Activated effector memory CD4-positive, alpha-beta T cell treated with Interleukin-2 at 50 U/mL for 16 hours (primary cell): ENCODE measurements around the gene TPRX2.
"Not testable (repeated sequence)": the region's sequence is repeated elsewhere in the genome, so short reads cannot be mapped to it uniquely, and the experiment has no call there.

Source experiments
- DNase-seq: peaks from one replicate; pipeline ENCODE4 v3.0.0-alpha.2; 2020

The TPRX2 gene

DNA sequence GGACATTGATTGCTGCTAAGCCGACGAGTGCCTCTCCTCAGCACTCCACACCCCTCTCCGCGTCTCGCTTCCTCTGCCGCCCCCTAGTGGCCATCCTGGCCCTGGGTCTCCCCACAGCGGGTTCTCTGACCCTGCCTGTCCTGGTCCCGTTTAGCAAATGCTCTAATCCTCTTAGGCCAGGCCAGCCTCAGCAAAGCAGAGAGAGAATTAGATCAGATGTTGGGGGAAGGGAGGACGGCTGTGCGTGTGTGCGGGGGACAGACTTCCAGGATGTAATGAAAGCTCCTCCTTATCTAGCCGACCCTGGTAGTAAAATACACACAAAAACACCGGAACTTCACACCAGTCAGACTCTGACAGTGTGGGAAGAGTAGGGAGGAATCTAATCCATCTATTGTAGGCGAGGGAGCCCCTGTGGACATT is 4.5 kb downstream of the TPRX2 start:
- DNase-seq = peak; percentile 66

DNA sequence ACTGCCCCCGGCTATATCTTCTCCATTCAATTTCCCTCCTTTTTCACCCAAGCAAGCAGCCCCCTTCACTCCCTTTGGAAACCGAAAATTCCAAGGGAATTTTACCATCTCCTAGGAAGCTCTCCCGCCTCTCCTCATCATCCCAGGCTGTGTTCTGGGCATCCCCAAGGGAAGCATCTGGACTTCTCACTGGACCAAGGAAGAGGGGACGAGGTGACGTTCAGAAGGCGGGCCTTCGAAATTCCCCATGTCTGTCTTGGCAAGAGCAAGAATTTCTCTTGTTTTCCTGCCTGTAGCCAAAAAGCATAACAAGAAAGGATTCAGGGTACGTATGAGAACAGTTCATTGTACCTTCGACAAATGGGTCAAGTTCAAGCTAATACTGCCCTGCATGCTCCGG is 6.1 kb downstream of the TPRX2 start:
- no peak for DNase-seq

DNA sequence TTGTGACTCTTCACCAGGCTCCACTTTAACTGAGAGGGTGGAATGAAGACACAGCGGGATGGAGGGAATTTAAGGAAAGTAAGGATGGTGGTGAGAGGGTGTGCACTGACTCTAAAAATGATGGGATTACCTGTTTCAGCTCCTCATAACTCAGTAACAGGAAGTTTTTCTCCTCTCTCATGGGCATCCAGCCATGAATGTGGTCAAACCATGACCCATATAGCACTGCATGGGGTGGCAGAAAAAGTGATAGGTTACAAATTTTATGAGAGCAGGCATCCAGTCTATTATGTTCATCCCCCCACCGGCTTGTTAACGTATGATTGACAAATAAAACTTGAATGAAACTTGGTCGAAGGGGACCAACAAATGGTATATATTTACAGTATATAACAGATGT is 19.9 kb downstream of the TPRX2 start:
- DNase-seq = no peak

DNA sequence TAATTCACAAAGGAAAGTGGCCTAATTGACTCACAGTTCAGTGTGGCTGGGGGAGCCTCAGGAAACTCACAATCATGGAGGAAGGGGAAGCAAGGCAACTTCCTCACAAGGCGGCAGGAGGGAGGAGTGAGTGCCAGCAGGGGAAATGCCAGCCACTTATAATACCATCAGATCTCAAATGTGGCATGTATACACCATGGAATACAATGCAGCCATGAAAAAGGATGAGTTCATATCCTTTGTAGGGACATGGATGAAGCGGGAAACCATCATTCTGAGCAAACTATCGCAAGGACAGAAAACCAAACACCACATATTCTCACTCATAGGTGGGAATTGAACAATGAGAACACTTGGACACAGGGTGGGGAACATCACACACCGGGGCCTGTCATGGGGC is 20.4 kb downstream of the TPRX2 start:
- DNase-seq = not testable (repeated sequence)

DNA sequence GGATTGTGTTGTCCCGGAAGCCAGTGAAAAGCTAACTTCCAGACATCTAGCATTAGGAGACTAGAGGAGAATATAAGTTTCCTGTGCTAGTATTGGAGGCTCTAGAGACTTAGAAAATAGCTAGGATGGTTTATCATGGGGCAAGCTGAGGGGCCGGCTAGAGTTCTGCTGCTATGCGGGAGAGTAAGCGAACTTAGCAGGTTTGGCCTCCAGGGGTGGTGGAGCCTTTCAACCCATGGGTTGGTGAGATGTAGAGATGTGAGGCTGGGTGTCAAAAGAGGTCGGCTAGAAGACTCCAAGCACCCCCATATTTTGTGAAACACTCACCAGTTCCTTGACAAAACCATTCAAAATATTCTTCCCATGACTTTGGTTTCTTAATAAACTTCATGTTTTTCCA is 22.7 kb downstream of the TPRX2 start:
- no peak for DNase-seq

DNA sequence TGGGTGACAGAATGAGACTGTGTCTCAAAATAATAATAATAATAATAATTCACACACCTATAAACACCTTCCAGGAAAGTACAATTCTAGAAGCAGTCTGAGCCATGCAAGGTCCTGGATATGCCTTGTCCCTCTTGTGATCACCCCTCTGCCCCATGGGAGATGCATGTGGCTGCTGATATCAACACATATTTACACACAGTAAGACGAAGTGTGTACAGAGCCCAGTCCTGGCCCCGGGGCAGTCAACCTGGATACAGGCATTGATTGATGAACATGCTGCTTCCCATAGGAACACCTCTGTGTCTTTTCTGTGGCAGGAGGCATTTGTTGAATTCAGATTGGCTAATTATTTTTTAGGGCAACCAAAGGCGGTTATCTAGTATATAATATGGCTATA is 23.9 kb downstream of the TPRX2 start:
- no peak for DNase-seq

DNA sequence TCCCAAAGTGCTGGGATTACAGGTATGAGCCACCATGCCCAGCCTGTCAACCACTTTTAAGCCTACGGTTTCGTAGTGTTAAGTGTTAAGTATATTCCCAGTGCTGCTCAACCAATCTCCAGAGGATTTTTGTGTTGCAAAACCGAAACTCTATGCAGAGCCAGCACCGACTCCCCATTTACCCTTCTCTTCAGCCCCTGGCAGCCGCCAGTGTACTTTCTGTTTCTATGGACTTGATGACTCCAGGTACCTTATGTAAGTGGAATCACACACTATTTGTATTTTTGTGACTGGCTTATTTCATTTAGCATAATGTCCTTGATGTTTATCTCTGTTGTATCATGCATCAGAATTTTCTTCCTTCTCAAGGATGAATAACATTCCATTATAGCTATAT is 26.0 kb downstream of the TPRX2 start:
- DNase-seq = no peak

DNA sequence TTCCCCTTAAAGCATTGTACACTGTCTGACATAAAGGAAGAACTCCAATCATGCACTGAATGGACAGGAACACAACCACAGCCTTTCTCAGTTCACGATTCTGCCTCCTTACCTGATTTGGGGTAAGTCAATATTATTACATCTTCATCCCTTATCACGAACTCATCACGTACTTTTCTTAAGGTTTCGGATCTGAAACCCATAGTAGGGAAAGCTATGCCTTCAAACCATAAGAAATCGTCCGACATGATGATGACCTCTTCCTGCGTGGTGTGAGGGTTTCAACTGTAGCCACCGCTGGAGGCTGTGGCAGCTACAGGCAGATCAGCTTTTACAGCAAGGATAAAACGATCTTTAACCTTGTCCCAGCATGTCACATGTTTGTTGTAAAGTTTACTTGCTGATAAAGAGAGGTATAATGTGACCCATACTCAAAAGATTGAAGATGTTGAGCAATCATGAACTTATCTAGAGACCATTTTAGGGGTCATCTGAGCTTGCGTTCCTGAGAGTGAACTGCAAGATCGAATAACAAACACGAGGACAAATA is 27.1 kb downstream of the TPRX2 start, which contains the start of gene SULT2A1:
Gene SULT2A1 (minus strand): TSS at position 306 of the 550 bp plus-strand sequence. CDS start 58 bp downstream, at position 248.
- DNase-seq = no peak

DNA sequence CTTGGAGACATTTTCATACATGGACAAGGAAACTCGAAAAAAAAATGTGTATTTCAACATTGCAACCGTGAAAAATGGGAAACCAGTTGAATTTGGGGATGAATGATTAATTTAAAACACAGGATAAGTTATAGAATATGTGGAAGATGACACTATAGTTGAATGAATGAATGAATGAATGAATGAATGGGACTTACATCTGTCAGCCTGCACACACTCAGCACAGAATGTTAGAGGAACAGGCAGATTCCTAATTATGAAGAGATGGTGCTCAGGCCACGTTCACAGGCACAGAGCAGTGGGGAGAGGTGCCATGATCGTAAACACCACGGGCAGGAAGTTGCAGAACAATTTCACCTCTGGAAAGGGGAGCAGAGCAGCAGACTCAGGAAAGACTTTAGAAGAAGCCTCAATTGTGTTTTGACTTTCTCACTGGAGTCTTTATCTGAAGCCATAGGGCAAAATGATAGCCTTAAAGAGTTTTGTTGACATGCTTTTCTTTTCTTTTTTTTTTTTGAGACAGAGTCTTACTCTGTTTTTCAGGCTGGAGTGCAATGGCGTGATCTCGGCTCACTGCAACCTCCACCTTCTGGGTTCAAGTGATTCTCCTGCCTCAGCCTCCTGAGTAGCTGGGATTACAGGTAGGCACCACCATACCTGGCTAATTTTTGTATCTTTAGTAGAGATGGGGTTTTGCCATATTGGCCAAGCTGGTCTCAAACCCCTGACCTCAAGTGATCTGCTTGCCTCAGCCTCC is 32.0 kb downstream of the TPRX2 start:
- no peak for DNase-seq

DNA sequence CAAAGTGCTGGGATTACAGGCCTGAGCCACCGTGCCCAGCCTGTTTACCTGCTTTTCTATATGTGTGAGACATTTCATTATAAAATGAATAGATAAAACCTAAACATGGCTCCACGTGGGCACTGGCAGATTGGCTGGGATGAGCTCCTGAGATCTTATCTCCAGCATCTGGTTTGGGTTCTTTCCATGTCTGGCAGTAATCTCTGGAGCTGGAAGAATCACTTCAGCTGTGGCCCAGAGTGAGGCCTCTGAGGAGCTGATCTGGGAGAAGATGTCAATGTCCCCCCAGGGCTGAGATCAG is 32.5 kb downstream of the TPRX2 start:
- DNase-seq = no peak

DNA sequence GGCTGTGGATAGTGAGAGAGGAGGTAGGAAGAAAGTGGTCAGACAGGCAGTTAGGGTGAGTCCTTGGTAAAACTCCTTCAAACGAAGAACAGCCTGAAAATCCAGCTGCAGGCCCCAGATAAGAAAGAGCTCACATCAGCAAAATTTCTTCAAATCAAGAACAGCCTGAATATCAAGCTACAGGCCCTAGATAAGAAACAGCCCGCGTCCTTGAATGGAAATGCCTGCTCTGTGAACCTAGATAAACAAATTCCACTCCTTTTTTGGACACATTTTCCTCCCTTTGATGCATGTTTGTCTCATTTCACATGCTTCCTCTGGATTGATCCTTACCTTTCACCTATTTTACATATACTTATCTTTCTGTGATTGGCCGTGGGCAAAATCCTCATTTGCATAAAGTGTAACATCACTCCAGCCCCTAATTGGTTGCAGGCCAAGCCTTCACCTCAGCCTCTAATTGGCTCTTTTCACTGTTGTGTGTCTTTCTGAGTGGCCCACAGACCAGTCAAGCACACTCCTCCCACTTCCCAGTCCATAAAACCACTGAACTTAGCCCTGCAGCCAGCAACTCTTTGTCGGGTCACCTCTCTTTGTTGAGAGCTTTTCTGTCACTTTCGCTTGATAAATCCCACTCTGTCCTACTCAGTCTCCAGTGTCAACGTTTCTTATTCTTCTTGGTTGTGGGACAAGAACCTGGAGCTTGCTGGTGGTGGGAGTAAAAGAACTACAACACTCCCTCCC is 33.1 kb downstream of the TPRX2 start:
- no peak for DNase-seq

DNA sequence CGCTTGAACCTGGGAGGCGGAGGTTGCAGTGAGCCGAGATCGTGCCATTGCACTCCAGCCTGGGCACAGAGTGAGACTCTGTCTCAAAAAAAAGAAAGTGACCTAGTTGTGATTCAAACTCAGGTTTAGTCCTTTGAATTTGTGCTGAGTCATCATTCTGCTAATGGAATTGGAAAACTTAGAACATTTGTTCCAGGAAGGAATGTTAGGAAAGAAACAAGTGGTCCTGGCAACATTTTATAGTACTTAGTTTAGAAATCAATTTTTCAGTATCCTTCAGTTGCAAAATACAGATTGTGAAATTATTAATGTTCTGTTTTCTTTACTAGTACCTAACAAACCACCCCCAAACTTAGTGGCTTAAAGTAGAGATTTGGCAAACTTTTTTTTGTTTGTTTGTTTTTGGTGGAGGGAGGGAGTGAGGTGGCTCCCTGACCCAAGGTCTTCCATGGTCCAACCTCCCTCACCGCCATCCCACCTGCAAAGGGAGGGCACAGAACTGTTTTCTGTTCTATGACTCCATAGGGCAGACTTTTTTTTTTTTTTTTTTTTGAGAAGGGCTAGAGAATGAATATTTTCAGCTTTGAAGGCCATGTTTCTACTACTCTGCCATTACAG is 36.2 kb downstream of the TPRX2 start:
- DNase-seq = no peak

DNA sequence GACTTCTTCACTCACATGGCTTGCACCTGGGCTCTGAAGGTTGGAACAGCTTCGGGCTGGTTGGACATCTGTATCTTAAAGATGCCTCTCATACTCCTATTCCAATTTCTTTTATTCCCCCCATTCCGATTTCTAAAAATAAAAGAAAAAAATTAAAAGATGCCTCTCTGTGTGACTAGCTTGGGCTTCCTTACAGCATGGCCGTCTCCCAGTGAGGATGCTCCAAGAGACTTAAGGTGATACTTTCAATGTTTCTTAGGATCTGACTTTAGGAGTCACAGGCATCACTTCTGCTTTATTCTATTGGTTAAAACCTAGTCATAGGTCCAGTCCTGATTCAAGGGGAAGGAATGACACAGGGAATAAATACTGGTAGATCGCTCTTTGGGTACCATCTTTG is 37.0 kb downstream of the TPRX2 start:
- DNase-seq = no peak

DNA sequence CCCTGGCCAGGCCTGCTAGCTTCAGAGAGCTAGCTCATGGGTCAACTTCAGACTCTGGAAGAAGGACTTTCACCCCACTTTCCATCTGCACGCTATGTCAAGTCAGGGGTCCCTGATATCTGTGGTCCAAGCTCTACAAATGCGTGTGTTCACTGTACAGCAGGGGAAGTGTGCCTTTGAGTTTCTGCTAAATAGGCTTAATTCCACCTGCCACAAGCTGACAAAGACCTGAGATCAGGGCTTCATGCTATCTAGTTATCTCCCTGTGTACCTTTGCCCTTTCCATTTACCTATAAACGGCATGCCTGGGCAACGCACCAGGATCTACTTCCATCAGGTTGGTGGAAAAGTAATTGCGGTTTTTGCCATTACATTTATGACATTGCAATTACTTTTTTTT is 37.7 kb downstream of the TPRX2 start:
- DNase-seq = no peak

DNA sequence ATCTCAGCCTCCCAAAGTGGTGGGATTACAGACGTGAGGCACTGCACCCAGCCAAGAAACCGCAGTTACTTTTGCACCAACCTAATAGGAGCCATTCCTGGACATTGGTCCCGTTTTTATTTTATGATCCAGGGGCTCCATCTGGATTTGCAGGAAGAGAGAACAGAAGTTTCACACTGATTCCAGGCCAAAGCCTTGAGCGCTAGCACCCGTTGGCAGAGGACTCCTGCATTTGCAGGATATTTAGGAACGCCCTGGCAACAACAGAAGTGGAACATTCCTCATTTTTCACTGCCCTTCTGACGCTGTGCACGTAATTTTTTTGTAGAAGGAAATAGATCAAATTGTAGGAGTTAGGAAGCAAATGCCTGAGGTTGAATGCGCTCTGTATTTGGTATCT is 38.8 kb downstream of the TPRX2 start:
- no peak for DNase-seq

DNA sequence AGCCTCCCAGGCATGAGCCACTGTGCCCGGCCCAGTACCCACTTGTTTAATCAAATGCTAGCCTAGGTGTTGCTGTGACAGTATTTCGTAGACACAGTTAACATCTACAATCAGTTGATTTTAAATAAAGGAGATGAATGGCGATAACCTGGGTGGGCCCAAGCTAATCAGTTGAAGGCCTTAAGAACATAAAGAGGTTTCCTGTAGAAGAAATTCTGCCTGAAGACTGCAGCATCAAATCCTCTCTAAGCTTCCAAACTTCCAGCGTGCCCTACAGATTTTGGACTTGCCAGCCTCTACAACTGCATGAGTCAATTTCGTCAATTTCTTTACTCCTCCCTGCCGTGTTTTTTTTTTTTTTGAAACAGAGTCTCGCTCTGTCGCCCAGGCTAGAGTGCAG is 40.3 kb downstream of the TPRX2 start:
- no peak for DNase-seq

DNA sequence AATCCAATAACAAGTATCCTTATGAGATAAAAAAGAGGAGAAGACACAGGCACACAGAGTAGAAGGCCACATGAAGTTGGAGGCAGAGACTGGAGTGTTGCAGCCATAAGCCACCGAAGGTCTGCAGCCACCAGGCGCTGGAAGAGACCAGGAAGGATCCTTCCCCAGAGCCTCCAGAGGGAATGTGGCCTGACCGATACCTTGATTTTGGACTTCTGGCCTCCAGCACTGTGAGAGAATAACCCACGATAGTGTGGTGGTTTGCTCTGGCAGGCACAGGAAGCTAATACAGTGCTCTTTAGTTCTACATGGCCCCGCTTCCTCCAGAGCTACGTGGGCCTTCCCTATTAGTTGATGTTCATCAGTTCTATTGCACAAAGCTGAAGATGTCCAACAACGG is 42.3 kb downstream of the TPRX2 start:
- DNase-seq = no peak

DNA sequence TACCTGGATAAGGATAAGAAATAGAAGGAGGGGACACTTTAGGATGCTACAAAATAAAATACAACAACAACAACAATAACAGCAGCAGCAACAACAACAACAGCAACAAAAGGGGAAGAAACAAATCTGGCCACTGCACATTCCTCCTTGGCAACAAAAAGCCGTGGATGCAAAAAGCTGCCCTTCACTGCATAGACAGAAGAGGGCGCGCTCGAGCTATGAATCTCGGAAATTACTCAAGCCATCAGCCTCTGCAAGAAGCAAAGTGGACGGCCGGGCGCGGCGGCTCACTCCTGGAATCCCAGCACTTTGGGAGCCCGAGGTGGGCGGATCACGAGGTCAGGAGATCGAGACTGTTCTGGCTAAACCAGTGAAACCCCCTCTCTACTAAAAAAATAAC is 50.3 kb downstream of the TPRX2 start:
- DNase-seq = peak; percentile 59

DNA sequence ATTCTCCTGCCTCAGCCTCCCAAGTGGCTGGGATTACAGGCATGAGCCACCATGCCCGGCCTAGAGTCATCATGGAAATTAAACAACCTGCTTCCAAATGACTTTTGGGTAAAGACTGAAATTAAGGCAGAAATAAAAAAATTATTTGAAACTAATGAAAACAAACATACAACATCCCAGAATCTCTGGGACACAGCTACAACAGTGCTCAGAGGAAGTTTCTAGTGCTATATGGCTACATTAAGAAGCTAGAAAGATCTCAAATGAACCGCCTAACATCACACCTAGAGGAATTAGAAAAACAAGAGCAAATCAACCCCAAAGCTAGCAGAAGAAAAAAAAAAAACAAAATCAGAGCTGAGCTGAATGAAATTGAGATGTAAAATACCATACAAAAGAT is 51.2 kb downstream of the TPRX2 start:
- not testable (repeated sequence) for DNase-seq
